HG03039 (cell line): Measurements from ENCODE around the gene AKT1.
"Not testable (repeated sequence)": the region's sequence is repeated elsewhere in the genome, so short reads cannot be mapped to it uniquely, and the experiment has no call there.

Experiments used
- ATAC-seq: cut with Tn5 transposase; IDR thresholded peaks from one replicate; pipeline ENCODE4 v1.9.1; 2021; ENCODE audit warnings: mild to moderate bottlenecking, moderate library complexity; ENCODE audit not compliant: unreplicated experiment

Gene AKT1

DNA sequence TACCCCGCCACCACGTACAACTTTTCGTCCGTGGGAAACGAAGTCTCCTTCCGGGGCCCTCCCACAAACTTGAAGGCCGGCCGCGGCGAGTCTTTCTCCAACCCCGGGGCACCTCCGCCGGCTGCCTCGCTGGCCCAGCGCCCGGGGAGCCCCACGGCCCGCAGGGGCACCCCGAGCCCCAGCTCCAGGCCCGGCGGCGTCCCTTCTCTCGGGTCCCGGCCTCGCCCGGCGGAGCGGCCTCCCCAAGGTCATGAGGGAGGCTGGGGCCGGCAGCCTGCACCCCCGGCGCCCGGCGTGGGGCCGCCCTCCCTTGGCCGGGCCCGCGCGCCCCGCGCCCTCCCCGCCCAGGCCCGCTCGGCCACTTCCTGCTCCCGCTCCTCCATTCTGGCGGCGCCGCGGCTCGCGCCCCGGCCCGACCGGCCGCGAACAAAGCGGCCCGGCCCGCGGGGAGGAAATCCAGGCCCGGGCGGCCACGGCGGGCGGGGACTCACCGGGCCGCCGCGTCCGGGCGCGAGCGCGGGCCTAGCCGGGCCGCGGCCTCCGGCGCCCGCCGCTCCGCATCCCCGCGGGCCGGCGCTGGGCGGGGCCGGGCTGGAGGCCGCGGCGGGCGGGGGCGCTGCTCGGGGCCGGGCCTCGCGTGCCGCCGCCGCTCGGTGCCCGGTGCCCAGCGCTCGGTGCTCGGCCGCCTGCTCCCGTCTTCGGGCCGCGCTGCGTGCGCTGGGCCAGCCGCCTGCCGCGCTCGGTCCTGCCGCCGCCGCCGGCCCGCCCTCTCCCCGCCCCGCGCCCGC lies at the start of gene AKT1:
AKT1 (minus strand) TSS at position 756 of the 788 bp plus-strand sequence. CDS start 3,105 bp downstream, outside the sequence.
- peak; percentile 22 for ATAC-seq

DNA sequence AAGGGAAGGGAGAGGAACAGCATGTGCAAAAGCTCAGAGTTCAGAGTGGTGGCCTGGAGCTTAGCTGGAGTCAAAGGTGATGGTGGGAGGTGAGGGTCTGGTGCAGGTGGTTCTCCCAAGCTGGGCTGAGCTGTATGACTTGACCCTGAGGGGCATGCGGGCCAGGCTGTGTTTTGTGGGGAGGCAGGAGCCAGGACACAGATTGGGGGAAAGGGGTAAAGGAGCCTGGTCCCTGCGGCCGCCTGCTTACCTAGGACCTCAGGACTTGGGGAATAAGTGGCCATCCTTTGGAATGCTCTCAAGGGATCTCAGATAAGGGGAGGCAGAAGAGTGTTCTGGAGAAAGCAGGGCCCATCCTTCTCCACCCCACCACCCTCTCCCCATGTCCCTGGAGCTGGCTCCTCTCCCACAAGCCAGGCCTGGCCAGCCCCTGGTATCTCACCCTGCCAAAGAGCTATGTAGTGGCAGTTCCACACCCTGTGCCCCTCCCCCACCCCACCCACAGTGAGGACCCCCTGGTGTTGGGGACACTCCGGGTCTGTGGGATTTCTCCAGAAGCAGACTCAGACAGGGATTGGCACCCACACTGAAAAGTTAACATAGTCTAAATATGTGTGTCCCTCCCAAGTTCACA lies 49.6 kb upstream of the AKT1 start:
- no peak for ATAC-seq

DNA sequence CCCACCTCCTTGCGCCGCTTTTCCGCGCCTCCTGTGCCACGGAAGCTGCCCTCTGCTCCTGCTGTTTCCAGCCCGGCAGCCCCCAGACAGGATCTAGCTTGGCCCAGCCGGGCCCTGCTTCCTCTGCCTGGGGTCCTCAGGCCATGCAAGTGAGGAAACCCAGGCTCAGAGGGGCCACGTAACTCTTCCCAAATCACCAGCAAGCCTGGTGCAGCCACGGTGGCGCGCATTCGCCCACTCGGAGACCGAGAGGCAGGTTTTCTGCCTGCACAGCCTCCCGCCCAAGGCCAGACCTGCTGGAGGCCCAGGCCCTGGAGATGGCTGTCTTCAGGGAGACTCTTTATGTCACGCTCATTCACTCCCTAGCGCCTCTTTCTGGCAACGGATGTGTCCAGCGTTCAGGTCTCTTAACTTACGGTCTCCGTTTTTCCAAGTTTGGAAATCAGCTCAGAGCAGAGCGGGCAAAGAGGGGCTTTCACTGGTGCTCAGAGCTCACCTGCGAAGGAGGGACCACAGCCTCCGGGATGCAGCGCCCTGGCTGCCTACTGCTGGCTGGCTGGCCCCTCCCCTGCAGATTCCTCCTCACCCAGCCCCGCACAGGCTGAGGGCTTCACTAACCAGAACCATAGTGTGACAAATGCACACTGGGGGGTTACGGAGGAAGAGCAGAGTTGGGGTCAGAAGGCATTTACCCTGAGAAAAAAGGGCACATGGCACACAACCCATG lies 48.9 kb upstream of the AKT1 start:
- ATAC-seq: no peak

DNA sequence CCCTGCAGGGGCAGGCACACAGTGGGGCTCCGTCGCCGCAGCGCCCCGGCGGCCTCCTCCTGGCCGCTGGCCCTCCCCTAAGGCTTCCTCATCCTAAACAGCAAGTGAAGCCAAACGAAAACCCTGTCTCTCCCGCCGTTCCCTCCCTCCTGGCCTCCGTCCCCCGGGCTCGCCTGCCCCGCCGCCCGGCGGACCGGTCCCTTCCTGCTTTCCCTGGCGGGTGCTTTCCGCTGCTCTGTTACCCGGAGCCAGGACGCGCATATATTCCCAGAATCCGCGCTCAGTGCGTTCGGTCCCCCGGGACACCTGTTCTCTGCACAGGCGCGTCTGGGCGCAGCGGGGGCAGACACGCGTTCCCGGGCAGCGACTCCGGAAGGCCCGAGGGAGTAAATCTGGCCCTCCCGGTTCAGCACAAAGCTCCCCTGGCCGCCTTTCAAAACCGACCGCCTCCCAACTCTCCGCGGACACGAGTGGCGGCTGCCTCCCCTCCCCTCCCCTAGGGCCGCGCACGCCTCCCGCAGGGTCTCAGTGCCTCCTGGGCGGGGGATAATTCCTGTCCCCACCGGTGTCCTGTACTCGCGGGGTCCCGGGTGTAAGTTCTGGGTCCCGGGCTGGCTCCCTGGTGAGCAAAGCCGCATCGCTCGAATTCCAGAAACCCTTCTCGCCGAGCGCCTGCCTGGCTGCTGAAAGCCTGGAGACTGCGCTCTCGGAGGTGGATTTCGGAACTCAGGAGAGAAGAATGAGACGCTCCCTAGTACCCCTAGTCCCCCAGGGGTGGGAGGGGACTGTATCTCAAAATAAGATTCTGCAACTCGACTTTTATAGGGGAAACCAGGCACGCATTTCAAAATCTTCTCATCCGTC lies 48.1 kb upstream of the AKT1 start:
- ATAC-seq: no peak

DNA sequence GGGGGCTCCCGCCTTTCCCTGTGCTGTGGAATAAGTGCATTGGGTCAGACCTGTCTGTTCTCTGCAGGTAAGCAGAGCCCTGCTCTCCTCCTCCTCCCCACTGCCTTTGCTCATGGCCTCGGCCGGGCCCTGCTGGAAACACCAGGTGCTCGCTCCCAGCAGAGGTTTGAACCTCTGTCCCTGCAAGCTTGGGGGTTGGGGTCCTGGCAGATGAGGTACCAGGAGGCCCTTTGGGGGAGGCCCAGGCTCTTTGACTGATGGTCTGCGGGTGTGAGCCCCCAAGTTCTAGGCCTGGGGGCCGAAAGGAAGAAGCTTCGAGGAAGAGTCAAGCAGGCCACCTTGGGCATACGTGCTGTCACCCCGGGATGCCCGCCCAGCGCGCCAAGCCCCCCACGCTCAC lies 47.5 kb upstream of the AKT1 start:
- no peak for ATAC-seq

DNA sequence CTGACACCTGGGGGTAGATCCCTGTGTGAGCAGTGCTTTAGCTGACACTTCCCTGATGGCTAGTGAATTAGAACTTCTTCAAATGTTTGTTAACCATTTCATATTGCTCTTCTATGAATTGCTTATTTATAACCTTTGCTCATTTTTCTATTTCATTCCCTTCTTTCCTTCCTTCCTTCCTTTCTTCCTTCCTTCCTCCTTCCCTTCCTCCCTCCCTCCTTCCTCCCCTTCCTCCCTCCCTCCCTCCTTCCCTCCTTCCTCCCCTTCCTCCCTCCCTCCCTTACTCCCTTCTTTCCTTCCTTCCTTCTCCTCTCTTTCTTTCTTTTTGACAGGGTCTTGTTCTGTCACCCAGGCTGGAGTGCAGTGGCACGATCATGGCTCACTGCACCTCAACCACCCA lies 46.2 kb upstream of the AKT1 start:
- ATAC-seq: no peak

DNA sequence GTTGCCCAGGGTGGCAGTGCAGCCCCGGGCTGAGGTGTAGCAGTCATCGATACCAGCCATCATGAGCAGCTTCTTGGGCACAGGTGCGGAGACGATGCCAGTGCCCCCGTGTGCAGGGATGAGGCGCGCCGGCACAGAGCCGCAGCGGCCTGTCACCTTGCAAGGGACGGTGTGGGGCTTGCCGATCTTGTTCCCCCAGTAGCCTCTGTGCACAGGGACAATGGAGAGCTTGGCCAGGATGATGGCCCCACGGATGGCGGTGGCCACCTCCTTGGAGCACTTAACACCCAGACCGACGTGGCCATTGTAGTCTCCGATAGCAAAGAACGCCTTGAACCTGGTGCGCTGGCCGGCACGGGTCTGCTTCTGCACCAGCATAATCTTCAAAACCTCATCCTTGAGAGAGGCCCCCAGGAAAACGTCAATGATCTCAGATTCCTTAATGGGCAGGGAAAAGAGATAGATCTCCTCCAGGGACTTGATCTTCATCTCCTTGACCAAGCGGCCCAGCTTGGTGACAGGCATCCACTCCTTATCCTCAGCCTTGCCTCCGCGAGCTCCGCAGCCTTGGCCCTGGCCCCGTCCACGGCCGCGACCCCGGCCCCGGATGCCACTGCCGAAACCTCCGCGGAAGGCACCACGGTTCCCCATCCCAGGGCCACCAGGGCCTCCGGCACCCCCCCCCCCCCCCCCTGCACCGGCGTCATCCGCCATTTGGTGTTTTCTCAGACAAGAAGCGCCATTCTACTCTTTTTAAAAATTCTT lies 40.8 kb upstream of the AKT1 start:
- ATAC-seq: not testable (repeated sequence)

DNA sequence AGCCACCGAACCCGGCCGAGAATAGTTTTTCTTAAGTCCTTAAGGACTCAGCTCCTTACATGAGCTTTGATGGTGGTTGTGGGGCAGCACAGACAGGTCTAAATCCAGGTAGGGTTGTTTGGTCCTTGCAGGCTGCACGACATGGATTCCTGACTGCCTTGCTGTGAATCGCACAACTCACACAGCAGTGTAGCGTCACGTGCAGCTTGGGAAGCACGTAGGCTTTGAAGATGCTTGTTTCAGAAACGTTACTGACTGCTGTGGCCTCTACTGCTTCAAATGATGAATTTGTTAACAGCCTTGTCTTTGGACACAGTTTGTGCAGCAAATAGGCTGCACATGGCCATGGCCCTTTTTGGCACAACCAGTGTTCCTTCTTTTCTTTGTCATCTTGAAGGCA lies 35.2 kb upstream of the AKT1 start:
- ATAC-seq: no peak

DNA sequence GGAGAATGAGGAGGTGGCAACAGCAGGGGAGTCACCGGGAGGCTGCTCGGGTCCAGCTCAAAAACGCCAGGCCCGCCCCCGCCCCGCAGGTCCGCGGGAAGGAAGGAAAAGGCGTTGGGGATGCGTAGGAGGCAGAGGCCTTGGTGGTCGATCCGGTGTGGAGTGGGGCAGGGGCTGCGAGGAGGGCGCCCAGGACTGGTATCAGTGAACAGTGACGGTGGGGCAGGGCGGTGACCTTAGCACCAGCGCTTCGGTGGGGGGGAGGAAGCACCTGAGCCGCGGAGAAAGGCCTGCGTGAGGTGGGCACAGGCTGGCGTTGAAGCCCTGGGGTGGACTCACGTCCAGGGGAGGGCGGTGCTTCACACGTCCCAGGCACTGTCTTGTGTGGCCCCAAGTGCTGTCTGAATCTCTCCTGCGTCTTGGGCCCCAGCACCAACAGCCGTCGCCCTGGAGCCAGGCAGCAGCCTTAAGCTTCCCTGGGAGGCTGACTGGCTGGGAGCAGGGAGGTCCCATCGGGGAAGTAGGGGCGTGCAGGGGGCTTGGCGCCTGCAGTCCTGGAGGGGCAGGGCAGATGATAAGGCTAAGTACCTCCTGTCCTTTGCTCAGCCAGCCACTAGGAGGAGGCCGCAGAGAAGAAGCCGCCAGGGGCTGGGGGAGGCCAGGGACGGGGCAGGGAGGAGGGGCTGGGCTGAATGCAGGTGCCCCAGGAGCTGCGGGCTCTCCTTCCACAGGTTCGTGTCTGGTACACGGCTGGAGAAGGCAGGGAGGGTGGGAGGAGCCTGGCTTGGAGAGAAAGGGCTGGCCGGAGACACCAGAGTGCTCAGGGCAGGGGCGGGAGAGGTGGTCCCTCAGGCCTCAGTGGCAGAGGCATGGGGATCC lies 31.9 kb upstream of the AKT1 start:
- no peak for ATAC-seq

DNA sequence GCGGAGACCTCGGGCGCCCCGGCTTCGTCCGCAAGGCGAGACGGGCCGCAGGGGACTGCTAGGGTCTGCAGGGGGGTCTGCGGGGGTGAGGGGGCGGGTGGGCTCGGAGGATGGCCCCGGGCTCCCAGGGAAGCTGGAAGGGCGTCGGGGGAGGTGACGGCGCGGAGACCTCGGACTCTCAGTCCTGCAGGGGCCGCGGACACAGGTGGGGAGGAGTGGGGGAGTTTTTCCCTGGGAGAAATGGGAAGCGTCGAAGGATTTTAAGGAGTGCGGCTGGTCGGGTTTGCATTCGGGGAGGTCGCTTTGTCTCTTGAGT lies 31.3 kb upstream of the AKT1 start:
- ATAC-seq: no peak

DNA sequence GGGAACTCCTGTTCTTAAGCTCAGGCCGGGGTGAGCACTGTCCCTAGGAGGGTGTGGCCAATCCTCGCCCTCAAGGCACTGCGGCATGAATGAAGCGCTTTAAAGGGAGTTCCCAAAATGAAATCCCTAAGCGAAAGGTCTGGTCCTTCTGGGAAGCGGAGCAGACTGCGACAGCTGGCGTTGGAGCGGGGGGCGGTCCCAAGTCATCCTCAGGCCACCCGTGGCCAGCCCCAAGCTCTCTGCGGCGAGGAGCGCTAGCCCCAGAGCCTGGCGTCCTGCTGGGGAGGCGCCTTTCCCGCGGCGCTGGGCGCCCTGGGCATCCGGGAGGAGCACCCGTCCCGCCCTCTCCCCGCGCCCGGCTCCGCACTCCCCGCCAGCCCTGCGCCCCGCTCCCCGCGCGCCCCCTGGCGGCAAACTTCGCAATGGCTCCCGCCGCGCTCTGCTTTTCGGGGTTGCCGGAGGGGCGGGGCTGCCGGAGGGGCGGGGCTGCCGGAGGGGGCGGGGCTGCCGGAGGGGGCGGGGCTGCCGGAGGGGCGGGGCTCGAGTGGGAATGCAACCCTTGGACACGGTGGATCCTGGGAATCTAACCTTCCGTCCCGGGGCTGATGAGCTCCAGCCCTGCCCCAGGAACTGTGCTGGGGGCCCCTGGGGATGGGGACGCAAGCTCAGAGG lies 30.8 kb upstream of the AKT1 start:
- peak; percentile 62 for ATAC-seq

DNA sequence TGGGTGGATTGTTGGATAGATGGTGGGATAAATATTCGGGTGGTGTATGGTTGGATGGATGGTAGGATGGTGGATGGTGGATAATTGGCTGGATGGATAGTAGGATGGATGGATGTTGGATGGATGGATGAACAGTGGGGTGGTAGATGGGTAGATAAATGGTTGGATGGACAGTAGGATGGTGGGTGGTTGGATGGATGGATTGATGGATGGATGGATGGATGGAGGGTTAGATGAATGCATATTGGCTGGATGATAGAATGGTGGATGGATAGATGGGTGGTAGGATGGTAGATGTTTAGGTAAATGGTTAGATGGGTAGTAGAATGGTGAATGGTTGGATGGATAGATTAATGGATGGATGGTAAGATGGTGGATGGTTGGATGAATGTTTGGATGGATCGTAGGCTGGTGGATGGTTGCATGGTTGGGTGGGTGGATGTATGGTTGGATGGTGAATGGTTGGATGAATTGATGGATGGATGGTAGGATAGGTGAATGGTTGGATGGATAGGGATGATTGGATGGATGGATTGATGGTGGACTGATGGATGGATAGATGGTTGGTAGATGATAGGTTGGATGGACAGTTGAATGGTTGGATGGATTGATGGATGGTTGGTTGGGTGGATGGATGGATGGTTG lies 28.9 kb upstream of the AKT1 start:
- no peak for ATAC-seq

DNA sequence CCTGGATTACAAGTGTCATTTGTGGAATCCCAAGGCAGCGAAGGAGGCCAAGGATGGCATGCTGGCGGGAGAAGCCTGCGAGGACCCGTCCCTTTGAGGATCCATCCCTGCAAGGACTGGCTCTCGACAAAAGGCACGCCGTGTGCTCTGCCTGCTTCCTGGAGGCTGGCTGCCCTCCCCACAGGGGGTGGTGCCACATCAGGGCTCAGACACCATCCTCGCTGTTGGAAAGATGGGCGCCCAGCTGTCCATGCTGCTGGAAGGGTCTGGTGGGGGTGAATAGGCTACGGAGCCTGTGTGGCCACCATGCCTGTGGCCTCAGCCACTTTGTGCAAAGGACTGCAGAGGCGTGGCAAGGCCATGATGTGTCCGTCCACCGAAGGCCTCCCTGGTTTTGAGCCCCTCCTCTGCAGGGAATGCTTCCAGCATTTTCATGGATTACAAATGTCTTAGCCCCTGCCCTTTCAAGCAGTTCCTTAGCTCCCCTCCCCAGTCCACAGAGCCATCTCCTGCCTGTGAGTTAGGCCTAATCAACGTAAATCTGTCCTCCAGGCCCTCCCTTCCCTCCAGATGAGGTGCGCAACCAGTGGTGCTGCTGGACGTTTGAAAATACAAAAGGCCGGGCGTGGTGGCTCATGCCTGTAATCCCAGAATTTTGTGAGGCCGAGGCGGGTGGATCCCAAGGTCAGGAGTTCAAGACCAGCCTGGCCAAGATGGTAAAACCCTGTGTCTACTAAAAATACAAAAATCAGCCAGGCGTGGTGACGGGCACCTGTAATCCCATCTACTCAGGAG lies 27.5 kb upstream of the AKT1 start:
- no peak for ATAC-seq

DNA sequence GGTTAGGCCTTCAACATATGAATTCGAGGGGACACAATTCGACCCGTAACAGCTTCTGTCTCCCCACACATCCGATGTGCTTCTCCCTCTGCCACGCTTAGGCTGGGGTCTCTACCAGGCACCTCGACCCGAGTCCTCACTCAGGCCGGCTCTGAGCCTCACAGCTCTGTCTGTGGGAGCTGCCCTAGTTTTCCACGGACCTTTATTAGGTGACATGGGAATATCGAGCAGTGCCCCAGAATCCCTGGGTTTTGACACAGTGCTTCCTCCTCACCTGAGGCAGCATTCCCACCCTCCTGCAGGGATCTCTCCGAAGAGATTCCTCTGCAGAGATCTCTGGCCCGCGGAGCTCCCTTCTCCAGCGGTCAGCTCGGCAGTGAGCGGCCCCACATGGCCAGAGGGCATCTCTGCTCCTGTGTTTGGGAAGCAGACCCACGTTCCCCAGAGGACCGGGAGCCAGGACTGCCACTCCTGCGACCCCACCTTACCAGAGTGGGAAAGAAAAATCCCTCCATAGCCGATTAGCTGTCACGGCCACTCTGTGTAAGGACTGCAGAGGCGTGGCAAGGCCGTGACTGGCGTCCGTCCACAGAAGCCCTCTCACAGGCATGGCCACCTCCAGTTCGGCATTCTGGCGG lies 26.5 kb upstream of the AKT1 start:
- ATAC-seq: no peak

DNA sequence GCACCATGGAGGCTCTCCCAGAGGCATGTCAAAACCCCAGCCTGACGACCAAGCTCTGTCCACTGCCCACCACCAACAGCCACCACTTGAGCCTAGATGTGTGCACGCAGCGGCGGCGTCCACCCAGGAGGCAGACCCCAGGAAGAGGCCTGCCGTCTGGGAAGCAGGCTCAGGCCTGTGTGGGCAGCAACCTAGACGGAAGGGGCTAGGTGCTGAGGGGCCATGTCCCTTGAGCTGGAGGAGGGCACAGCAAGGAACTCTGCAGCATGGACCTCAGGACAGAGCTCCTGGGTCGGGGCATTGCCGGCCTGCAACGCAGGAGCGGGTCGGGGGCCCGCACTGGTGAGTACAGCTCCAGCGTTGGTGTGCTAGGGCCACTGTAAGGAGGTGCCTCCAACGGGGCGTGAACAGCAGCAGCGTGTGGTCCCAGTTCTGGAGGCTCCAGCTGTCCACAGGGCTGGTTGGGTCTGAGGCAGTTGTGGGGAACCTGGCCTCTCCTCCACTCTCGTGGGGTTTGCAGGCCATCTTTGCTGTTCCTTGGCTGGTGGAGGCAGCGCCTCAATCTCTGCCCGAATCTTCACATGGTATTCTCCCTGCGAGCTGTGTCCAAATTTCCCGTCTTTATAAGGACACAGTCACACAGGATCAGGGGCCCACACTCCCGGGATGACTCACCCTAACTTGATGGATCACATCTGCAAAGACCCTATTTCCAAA lies 25.8 kb upstream of the AKT1 start:
- ATAC-seq: no peak

DNA sequence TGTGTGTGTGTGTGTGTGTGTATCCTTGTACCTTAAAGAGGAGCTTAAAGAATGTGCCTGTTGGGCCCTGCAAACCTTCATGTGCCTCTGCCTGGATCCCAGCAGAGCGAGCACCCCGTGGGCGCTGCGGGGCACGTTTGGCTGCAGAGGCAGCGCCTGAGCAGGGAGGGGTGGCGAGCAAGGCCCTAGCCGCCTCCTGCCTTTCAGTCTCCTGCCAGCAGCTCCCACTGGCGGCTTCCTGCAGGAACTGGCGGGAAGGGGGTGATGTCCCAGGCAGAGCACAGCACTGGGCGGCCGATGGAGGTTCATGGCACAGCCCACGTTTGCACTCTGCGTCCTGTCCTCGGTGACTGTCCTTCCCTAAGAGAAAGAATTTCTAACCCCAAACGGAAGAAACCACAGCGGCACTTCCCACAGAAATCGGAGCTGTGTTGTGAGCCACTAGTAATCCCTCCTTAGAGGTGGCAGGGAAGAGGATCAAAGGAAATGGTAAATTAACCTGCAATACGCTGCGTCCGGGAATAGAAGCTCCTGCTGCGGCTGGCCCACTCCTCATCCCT lies 25.2 kb upstream of the AKT1 start:
- no peak for ATAC-seq
